ENCODE results near the gene PPM1G. TPM values are rescaled to one million over a fixed set of nuclear protein-coding genes. Genes with fewer than 3 reads are reported as not detected.
A peak's percentile ranks its signal among the peaks of the same experiment; 100 is the strongest.

The PPM1G gene
- total RNA-seq, 1 donor from 2014 or later: 127 TPM

DNA sequence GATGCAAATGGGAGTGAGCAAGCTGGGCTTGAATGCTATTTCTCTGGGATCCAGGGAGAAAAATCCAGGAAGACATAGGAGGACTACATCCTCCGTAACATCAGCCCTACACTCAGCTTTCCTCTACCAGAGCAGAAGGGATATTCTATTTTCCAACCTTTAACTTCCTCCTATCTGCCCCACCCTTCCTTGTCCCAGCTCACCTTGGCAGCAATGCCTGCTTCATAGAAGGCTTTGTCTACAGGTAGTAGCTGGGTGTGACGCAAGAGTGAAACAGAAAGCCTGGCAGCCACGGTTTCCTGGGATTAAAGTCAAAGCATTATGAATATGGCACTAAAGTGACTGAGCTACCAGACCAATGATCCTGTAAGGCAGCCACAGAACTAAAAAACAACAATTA lies 36.7 kb upstream of the PPM1G start:
- Mint-ChIP-seq H3K4me1 (ENCODE audit: unreplicated experiment) (peaks cover 16% of the 10 kb centered on the region), H3K27ac (ENCODE audit: unreplicated experiment) (no peak overlapping the region), H3K9me3 (ENCODE audit: unreplicated experiment) (no peaks in the 10 kb centered on the region), H3K36me3 (ENCODE audit: low read depth, unreplicated experiment) (peaks cover 44% of the 10 kb centered on the region), H3K27me3 (ENCODE audit: unreplicated experiment) (peaks cover 6% of the 10 kb centered on the region), H3K4me3 (ENCODE audit: unreplicated experiment) (no peak overlapping the region)
- DNase-seq (ENCODE audit: low spot score): no peak
- TF ChIP-seq, protein P1, sequence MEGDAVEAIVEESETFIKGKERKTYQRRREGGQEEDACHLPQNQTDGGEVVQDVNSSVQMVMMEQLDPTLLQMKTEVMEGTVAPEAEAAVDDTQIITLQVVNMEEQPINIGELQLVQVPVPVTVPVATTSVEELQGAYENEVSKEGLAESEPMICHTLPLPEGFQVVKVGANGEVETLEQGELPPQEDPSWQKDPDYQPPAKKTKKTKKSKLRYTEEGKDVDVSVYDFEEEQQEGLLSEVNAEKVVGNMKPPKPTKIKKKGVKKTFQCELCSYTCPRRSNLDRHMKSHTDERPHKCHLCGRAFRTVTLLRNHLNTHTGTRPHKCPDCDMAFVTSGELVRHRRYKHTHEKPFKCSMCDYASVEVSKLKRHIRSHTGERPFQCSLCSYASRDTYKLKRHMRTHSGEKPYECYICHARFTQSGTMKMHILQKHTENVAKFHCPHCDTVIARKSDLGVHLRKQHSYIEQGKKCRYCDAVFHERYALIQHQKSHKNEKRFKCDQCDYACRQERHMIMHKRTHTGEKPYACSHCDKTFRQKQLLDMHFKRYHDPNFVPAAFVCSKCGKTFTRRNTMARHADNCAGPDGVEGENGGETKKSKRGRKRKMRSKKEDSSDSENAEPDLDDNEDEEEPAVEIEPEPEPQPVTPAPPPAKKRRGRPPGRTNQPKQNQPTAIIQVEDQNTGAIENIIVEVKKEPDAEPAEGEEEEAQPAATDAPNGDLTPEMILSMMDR (IDR thresholded peaks at IDR 0.05; ENCODE audit: unreplicated experiment): no peak

DNA sequence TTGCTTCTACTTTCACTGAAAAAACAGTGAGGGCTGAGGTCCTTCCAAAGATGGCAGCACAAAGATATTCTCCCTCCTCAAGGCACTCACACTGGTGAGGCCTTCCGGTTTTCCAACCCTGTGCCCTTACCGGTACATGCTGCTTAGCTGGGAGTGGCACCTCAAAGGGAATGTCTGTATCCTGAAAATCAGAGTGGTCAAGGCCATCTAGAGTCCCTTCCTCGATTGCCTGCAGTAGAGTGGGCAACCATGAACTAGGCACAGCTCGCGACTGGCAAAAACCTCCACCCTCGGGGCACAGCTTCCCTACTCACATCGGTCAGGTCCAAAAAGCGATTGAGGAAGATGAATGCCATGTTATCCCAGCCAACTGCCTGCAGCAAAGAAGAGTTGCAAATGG lies 36.2 kb upstream of the PPM1G start:
- Mint-ChIP-seq H3K27ac (ENCODE audit: unreplicated experiment) (no peak overlapping the region), H3K4me1 (ENCODE audit: unreplicated experiment) (peaks cover 17% of the 10 kb centered on the region), H3K36me3 (ENCODE audit: low read depth, unreplicated experiment) (peaks cover 48% of the 10 kb centered on the region), H3K9me3 (ENCODE audit: unreplicated experiment) (no peaks in the 10 kb centered on the region), H3K27me3 (ENCODE audit: unreplicated experiment) (peaks cover 6% of the 10 kb centered on the region), H3K4me3 (ENCODE audit: unreplicated experiment) (no peak overlapping the region)
- DNase-seq (ENCODE audit: low spot score): no peak
- TF ChIP-seq, protein P1 (IDR thresholded peaks at IDR 0.05; ENCODE audit: unreplicated experiment): no peak

DNA sequence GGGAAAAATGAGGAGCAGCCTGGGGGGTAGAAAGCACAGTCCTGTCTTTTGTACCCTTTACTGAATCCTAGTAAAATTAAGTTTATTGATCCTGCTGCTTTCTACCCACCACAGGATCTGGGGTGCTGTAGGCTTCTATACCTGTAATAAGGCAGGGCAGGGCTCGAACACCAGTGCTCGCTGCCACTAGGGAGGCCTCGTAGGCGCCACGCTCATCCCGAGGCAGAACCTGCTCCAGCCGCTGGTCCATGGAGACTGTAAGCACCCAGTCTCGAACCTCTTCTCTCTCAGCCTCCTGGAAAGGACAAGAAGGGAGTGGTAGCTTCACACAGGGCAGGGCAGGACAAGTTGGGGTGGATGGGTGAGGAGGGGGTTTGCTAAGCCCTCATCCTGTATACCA lies 35.8 kb upstream of the PPM1G start:
- H3K4me3 Mint-ChIP-seq (ENCODE audit: unreplicated experiment): no peak overlapping the region
- H3K27ac Mint-ChIP-seq (ENCODE audit: unreplicated experiment): no peak overlapping the region
- no peak for DNase-seq (ENCODE audit: low spot score)
- TF ChIP-seq, protein P1 (IDR thresholded peaks at IDR 0.05; ENCODE audit: unreplicated experiment): no peak
- peaks cover 17% of the 10 kb centered on the region for H3K4me1 Mint-ChIP-seq (ENCODE audit: unreplicated experiment)
- peaks cover 8% of the 10 kb centered on the region for H3K27me3 Mint-ChIP-seq (ENCODE audit: unreplicated experiment)
- peaks cover 51% of the 10 kb centered on the region for H3K36me3 Mint-ChIP-seq (ENCODE audit: low read depth, unreplicated experiment)
- no peaks in the 10 kb centered on the region for H3K9me3 Mint-ChIP-seq (ENCODE audit: unreplicated experiment)

DNA sequence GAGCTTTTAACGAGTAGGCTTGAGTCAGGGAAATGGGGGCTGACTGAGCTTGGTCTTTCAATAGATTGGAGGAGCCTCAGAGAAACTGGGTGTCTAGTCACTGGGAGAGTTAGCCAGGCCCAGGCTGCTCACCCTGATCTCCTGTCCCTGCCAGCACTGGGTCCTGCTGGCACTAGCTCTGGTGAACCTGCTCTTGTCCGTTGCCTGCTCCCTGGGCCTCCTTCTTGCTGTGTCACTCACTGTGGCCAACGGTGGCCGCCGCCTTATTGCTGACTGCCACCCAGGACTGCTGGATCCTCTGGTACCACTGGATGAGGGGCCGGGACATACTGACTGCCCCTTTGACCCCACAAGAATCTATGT lies 33.5 kb upstream of the PPM1G start:
- Mint-ChIP-seq H3K4me1 (ENCODE audit: unreplicated experiment) (peaks cover 17% of the 10 kb centered on the region), H3K9me3 (ENCODE audit: unreplicated experiment) (no peaks in the 10 kb centered on the region), H3K4me3 (ENCODE audit: unreplicated experiment) (peak overlapping the region; percentile 22), H3K27me3 (ENCODE audit: unreplicated experiment) (peaks cover 6% of the 10 kb centered on the region), H3K36me3 (ENCODE audit: low read depth, unreplicated experiment) (peaks cover 45% of the 10 kb centered on the region), H3K27ac (ENCODE audit: unreplicated experiment) (no peak overlapping the region)
- TF ChIP-seq, protein P1 (IDR thresholded peaks at IDR 0.05; ENCODE audit: unreplicated experiment): no peak
- no peak for DNase-seq (ENCODE audit: low spot score)

DNA sequence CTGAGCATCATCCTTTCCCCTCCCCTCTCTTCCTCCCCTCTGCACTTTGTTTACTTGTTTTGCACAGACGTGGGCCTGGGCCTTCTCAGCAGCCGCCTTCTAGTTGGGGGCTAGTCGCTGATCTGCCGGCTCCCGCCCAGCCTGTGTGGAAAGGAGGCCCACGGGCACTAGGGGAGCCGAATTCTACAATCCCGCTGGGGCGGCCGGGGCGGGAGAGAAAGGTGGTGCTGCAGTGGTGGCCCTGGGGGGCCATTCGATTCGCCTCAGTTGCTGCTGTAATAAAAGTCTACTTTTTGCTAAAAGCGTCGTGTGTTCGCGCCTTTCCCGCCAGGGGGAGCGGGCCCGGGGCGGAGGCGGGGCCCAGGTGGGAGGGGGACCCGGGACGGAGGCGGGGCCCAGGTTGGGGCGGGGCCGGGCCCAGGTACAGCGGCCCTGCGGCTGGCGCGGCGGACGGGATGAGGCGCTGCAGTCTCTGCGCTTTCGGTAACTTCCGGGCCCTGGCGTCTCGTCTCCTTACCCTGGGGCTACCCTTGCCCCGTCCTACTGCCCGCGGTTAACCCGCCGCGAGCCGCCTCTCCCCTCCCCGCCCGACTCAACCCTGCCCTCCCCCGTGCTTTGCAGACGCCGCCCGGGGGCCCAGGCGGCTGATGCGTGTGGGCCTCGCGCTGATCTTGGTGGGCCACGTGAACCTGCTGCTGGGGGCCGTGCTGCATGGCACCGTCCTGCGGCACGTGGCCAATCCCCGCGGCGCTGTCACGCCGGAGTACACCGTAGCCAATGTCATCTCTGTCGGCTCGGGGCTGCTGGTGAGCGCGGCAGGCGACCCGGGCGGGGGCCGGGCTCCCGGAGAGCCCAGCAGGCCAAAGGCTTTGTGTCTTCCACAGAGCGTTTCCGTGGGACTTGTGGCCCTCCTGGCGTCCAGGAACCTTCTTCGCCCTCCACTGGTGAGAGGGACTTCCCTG lies 32.8 kb upstream of the PPM1G start, which contains the start of gene KRTCAP3:
KRTCAP3 (plus strand) TSS at position 424 of the 962 bp plus-strand sequence; CDS start at position 456, 32 bp downstream.
- Mint-ChIP-seq H3K27ac (ENCODE audit: unreplicated experiment) (no peak within 1 kb of the TSS), H3K36me3 (ENCODE audit: low read depth, unreplicated experiment) (peaks cover 39% of the 10 kb centered on the region), H3K4me1 (ENCODE audit: unreplicated experiment) (peaks cover 17% of the 10 kb centered on the region), H3K4me3 (ENCODE audit: unreplicated experiment) (peak within 1 kb of the TSS; percentile 60), H3K9me3 (ENCODE audit: unreplicated experiment) (no peaks in the 10 kb centered on the region), H3K27me3 (ENCODE audit: unreplicated experiment) (peaks cover 6% of the 10 kb centered on the region)
- peak; percentile 52 for DNase-seq (ENCODE audit: low spot score)
- TF ChIP-seq, protein P1 (IDR thresholded peaks at IDR 0.05; ENCODE audit: unreplicated experiment): peak; percentile 52
